G401.6 (cell line): ENCODE data around the gene KLHL8.
A peak's percentile ranks its signal among the peaks of the same experiment; 100 is the strongest.
"Not testable (repeated sequence)": the region's sequence is repeated elsewhere in the genome, so short reads cannot be mapped to it uniquely, and the experiment has no call there.

Experiments
- FAIRE-seq: peaks from 2 replicates; lab custom pipeline; 2012; peaks lifted over from hg19 to GRCh38; lab: Jason Lieb, UNC

KLHL8 gene

DNA sequence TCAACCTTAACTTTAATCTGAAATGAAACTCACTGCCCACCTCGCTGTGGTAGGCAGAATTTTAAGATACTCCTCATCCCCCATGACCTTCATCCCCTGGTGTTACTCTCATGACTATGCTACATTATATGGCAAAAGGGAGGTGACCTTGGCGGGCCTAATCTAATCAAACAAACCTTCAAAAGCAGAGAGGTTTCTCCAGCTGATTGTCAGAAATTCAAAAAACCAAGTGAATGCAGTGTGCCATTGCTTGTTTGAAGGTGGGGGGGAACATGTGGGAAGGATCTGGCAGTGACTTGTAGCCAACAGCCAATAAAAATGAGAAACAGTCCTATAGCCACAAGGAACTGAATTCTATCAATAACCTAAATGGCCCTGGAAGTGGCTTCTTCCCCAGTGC lies 48.5 kb downstream of the KLHL8 start:
- no peak for FAIRE-seq

DNA sequence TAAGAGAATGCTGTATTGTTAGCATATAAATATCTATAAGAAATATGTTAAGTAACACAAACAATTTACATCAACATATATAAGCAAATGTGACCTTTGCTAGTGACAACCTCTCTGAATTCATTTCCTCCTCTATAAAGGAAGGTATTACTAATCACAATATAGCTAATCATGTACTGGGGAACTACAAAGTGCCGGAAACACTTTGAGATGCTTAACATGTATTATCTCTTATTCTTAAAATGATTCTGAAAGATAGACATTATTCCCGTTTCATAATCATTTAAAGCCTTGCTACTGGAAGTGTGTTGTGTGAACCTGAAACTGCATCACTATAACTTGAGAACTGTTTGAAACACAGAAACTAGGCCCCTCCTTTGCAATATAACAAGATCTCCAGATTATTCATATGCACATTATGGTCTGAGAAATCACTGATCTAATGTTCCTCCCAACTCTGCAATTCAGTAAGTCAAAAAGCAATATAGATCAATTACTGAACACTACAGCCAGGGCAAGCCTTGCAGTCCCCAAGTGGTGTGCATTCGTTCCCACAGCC lies 54.0 kb downstream of the KLHL8 start:
- FAIRE-seq, result no peak

DNA sequence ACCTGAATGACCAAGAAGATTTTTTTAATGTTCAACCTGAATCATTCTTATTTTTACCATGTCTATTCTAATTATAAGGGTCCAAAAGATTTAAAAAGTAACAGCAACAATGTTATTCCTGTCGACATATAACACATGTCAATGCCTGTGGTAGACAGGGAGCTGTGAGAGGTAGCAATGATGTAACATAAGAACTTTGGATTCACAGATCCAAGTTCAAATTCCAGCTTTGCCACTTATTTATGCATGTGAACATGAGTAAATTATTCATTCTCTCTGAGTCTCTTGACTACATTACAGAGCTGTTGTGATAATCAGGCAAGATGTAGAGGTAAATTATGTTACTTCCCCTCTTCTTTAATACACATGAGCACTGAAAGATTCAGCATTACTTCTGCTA lies 54.5 kb downstream of the KLHL8 start:
- FAIRE-seq, result no peak

DNA sequence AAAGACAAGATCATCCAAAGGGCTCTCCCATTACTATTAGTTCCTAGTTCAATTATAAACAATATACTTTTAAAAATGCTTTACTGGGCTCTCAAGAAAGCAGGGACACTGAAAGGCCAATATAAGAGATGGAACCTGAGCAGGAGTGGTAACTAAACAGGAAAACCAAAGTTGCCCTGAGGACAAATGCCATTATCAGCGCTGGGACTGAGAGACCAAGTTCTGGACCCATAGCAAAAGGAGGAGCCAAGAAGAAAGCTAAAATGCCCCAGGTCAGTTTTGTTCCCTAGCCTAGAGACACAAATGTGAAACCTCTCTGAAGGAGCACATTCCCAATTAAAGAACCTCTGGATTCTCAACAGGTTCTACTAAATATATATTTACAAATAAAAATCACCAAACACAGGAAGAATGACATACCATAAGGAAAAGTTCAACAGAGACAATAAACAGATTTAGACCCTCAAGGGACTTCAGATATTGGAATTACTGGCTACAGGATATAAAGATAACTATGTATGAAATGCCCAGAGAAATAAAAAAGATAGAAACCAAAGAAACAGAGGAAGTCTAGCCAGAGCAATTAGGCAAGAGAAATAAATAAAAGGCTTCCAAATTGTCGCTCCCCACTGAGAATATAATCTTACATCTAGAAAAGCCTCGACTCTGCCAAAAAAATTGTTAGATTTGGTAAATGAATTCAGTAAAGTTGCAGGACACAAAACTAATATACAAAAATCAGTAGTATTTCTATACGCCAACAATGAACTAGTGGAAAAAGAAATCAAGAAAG lies 67.1 kb downstream of the KLHL8 start:
- FAIRE-seq, result no peak

DNA sequence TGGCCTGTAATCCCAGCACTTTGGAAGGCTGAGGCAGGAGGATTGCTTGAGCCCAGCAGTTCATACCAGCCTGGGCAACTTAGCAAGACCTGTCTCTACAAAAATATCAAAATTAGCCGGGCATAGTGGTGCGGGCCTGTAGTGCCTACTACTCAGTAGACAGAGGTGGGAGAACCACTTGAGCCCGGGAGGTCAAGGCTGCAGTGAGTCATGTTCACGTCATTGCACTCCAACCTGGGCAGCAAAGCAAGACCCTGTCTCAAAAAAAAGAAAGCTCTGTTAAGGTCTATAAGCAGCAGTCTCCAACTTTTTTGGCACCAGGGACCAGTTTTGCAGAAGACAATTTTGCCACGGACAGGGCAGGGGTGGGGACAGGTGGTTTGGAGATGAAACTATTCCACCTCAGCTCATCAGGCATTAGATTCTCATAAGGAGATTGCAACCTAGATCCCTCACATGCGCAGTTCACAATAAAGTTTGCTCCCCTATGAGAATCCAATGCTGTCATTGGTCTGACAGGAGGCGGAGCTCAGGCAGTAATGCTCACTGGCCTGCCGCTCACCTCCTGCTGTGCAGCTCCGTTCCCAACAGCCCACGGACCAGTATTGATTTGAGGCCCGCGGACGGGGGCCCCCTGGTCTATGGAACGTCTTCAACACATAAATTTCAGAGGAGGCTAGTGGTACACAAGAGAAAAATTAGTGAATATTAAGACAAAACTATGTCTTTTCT lies 67.9 kb downstream of the KLHL8 start:
- no peak for FAIRE-seq

DNA sequence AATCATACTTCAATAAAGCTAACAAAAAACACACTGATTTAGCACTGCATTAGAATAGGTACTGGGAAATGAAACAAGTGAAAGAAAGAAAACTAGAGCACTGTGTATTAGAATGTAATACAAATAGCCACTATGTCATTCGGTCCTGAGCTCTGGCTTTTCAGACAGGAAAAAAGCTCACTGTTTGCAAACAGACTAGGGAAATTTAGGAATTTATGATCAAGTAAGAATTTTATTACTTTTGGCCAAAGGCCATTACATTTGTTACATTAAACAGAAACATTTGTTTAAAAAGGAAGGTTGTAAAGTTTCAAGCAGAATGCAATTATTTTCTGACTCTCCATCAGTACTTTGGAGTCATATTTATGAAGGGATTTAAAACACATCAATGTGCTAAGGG lies 68.7 kb downstream of the KLHL8 start:
- no peak for FAIRE-seq

DNA sequence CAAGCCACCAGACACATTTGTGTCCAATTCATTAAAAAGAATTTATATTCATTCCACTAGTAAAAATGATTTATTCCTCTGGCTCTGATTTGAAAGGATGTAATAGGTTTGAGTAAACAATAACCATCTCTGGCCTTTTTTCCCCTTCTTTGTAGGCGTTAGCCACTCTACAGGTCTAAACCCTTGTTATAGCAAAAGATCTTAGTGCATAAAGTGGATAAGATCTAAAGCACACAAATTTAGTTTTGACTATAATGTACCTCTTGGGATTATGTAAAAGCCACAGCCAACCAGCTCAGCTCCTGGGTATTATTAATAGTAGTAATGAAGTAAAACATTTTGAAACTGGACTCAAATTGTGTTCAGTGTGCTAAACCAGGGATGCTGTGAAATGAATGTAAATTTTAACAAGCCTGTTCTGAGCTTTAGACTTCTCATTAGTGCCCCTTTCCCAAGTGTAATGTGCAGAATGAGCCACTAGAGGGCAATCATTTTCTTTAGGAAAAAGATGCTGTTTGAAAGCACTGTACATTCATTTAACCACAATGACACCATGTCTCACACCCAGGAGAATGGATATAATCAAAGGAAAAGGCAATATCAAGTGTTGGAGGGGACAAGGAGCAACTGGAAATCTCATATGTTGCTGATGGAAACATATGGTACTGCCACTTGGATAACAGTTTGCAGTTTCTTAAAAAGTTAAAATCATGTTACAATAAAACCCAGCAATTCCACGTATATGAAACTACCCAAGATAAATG lies 69.7 kb downstream of the KLHL8 start:
- FAIRE-seq, result peak; percentile 96

DNA sequence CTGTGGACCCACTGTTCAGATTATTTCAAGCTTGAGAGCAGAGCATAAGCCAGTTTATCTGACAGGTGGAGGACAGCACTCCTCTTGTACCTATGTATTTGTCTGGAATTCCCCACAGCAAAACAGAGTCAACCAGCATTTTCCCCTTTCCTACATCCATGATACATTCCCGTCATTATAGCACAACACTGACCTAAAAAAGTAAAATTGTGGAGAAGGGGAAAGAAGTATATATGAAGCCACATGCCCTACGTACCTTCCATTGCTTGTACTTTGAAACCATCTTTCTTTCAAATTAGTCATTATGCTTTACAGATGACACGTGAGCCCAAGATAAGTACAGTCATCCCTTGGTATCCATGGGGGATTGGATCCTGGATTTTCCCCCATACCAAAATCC lies 73.3 kb downstream of the KLHL8 start:
- FAIRE-seq, result no peak

DNA sequence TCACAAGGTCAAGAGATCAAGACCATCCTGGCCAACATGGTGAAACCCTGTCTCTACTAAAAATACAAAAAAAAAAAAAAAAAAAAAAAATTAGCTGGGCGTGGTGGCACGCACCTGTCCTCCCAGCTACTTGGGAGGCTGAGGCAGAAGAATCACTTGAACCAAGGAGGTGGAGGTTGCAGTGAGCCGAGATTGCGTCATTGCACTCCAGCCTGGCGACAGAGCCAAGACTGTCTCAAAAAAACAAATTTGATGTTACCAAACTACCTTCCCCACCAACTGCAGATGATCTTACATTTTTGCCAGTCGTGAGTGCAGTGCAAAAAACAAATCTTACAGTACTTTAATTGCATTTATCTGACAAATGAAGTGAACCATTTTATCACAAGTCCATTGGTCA lies 74.5 kb downstream of the KLHL8 start:
- not testable (repeated sequence) for FAIRE-seq

DNA sequence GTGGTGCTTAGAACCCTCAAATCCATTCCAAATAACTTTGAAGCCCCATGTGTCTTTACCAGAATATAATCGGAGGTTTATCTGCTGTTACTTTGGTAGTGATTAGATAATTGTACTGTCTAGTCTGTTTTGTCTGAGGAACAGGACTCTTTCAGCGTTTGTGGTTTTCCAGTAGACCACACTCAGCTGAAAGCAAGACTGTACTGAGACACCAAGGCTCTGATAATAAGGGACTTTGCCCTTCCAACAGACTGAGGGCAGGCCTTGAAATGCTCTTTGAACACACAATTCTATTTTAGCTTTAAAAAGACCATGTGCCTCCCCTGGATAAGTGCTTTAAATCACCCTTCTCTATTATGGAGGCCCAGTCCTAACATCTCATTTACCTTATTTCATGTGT lies 76.1 kb downstream of the KLHL8 start:
- FAIRE-seq, result no peak

DNA sequence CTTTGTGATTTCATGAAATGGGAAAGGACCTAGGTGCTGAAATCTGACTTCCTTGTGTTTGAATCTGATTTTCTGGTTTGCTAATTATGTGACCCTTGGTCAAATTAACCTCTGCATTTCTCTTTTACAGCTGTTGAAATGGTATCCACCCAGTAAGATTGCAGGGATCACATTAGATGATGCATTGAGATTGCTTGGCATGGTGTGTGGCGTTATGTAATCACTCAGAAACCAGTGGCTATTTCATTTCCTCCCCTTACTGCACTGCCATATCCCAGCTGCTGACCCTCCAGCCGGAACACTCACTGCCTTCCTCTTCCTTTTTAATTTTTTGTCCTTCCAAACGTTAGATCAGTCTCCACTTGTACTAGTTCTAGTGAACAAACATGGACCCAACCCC lies 79.0 kb downstream of the KLHL8 start:
- FAIRE-seq, result no peak

DNA sequence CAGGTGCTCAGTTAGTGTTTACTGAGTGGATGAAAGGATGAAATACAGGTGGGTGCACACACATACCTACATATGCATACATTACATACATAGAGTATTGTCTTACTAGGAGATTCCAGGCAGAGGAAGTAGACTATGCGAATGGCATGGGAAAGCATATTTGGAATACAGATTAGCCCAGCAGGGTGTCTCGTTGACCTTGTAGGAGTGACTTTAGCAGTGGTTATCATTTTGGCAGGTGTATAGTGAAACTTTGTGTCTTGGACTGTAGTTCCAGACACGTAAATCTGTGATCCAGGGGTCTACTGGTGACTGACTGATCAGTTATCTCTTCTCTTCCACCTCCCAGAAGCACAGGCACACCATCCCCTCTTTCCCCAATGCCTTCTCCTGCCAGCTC lies 86.3 kb downstream of the KLHL8 start:
- no peak for FAIRE-seq

DNA sequence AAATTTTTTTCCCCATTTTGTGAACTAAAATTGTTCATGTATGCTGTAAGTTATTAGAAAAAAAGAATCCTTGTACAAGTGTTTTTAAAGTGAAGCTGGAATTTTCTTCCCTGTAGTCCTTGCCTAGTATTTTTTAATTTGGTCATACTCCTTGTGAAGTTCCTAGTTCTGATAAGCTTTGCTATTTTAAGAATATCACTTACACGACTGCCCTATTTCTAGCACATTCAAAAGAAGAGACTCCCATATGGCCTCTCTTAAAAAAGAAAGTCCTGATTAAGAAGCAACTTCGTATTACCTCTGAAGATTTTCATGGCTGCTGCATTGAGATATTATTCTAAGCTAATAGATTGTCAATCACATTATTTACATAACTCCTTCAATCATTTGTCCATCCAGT lies 87.2 kb downstream of the KLHL8 start:
- FAIRE-seq, result no peak

DNA sequence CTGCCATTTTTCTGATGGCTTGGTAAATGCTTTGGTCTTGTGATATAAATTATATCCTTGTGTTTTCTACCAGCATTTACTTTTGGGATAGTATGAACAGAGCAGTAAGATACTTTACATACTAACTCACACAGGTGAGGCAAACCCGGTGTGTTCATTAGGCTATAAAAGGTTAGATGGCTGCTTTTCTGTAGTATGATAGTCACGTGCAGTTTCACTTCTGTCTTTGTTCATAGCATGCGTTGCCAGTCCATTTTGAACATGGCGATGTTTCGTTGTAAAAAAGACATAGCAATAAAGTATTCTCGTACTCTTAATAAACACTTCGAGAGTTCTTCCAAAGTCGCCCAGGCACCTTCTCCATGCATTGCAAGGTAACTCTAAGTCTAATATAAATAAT lies 88.4 kb downstream of the KLHL8 start:
- no peak for FAIRE-seq

DNA sequence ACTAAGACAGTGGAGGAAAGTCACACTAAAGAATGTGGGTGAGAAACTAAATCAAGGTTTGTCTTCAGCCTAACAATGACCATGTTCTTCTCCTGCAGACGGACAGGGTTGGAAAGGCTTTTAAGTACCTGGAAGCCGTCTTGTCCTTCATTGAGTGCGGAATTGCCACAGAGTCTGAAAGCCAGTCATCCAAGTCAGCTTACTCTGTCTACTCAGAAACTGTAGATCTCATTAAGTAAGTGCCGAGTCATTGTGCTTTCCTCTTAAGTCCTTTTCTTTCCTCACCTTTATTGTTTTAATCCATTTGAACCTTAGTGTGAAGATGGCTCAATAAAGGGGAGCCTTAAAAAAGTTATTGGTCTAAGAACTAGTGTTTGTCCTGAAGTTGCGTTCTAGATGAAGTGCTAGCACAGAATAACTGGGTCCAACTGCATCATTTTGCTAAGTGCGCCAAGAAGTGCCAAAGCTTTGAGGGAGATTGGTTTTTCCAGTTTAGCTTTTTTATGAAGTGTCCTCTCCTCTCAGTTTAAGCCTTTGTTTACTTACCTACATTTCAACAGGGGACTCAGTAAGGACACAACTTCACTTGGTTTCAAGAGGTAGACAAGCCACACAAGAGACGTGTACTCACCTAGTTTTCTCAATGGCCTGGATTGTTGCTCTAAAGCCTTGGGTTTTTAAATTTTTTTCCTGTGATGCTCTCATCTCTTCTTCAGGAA lies 89.3 kb downstream of the KLHL8 start:
- no peak for FAIRE-seq

DNA sequence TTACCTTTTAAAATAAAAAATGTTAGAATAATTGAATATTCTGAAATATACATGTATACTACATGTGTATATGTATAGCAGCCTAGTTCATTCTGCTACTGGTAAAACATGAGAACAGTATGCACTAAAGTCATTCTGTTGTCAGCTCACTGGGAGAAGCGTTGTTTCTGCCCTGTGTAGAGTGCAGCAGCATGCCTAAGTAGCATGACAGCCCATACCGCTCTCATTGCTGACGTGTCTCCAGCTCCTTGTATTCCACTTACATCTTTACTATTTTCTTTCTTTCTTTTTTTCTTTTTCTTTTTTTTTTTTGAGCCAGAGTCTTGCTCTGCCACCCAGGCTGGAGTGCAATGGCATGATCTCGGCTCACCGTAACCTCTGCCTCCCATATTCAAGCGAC lies 90.7 kb downstream of the KLHL8 start:
- no peak for FAIRE-seq

DNA sequence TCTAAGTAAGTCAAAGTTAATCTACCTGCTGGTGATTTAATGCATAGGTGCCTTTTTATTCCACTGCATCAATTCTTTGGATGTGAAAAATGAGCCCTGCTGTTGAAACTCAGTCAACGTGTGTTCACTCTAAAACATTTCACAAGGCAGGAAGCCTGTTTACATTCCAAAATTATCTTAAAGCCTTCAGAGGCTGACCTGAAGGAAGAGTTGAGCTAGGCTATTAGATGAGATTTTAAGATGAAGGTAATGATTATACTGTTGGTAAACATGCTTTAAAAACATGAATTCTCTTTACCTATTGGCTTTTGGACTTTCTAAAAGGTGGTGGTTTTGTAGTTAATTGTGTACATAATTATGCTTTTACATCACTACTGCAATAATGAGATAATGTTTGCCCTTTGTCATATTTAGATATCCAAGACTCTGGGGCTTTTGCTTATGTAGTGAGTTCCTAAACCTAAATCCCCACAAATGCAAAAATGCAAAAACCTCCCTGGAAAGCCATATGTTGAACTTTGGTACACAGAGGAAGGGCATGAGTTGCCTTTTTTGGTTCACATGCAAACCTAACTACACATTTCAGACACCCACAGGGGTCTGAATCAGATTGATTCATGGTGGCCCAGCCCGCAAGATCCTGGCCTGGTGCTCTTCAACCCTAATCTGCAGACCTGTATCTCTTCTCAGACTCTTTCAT lies 92.3 kb downstream of the KLHL8 start:
- FAIRE-seq, result no peak

DNA sequence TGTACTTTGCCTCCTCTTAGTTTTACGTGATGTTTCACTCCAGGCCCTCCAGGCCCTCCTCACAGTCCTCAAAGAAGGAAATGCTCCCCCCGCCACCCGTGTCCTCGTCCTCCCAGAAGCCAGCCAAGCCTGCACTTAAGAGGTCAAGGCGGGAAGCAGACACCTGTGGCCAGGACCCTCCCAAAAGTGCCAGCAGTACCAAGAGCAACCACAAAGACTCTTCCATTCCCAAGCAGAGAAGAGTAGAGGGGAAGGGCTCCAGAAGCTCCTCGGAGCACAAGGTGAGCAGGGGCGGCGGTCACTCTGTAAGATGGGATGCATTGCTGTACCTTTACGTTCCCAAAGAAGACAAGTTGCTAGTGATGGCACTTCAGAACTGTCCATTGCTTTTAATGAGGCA lies 94.4 kb downstream of the KLHL8 start:
- FAIRE-seq, result no peak

DNA sequence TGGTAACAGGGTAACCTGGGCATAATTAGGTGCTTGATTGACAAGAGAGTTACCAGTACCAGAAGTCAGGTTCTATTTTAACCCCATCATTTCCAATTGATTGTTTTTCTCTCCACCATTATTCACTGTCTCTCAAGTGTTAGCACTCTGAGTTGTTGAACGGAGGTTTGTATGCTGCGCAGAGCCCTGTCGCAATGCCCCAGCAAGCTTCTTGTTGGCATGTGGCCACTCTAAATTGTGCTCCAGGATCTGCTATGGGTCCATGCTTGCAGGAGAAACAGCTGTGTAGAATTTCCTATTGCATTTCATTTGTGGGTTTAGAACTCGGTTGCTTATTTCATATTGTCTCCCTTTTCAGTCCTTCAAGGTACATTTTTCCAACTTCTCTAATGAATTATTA lies 98.2 kb downstream of the KLHL8 start:
- no peak for FAIRE-seq

DNA sequence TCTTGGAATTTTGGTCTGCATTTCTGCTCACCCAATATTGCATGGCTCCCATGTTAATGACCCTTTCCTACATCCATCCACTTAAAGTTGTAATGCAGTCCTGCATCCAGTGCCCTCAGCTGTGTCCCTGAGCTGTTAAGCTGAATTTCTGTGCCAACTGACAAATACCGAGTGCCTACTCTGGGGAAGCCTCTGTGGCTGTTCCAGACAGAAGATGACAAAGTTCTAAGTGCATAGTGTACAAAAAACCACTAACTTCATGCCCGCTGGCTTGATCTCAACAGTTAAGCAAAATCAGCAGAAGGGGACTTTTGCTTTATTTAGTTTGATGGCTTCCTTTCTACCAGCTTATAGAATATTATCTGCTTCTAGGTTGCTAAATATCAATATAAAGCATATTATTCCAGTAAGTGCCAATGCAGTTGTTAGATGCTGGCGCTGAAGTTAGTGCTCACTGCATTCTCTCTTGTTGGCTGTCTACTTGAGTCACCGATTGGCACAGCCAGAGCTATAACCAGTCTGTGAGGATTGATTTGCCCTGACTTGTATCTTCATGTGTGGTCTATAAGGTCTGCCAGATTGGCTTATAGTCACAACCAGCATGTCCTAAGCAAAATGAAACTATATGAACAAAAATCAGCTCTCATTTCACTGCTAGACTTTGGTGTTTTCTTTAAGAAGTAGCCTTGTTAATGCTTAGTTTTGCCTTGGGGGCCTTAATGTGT lies 98.9 kb downstream of the KLHL8 start:
- FAIRE-seq, result no peak
